NCI-H1694 (cell line): Measurements from ENCODE around the gene UBE2U.
"Not testable (repeated sequence)": the region's sequence is repeated elsewhere in the genome, so short reads cannot be mapped to it uniquely, and the experiment has no call there.

Source experiments
- DNase-seq: peaks from one replicate; lab custom pipeline; 2025; lab: John Stamatoyannopoulos, UW

UBE2U gene

DNA sequence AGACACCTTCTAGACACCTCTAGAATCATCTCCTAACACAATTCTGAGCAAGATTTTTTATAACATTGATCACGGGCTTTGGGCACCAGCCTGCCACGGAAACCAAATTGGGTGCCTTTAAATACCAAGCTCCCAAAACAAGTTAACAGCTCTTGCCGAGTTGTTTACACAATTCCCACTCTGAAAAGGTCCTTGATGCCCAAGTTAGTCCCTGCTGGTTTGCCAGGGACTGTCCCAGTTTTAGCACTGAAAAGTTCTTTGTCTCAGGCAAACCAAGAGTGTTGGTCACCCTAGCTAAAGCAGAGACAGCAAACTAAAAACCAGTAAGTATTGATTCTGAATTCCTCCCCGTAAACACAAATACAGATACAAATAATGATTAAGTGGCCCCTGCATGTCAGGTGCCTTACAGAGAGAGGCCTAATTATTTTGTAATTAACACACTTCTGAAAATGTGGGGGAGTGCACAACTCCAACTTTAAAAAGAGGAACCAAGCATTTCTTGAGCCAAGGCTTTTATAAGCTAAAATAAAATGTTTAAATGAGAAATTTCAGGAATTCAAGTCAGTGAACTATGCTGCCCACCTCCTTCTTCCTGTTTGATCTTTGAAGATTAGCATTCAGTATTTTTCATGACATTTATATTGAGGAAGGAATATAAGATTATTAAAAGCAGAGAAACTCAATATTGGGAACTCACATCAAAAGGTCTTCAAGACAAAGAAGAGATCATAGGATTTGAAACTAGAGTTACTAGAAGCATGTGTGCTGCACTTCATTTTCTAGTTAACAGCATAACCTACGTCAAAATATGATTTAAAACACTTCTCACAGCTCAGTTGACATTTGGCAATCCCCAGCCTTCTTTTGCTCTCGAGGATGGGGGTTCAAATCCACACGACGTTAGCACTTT is 9.0 kb upstream of the UBE2U start:
- no peak for DNase-seq

DNA sequence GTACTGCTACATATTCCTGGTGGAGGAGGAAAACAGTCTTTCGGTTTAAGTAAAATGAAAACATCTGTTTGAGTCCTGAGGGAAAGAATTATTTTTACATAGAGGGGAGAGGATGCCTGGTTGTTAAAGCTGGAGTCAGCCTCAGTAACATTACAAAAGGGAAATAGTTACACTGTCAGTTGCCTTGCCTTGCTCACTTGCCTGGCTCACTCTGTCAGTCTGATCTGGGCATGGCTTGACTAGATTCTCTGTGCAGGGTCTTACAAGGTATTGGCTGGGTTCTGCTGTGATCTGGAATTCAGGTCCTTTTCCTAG is 8.4 kb upstream of the UBE2U start:
- DNase-seq, result no peak

GRCh38 chr1:64196074-64196870 is 7.2 kb upstream of the UBE2U start:
- DNase-seq, result no peak

DNA sequence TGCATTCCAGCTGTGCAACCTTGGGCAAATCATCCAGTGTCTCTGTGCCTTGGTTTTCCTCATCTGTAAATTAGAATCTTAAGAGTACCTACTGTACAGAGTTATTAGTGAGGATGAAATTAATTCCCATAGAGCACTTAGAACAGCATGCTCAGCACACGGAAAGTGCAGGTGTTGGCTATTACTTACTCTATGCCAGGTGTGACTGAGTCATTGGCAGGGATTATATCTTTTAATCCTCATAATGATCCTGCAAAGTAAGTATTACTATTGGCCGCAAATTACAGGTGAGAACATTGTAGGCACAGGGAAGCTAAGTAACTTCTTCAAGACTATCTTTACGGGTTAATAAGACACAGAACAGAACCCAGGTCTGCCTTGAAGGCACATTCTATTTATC is 6.3 kb upstream of the UBE2U start:
- no peak for DNase-seq

GRCh38 chr1:64199154-64199553 is 4.3 kb upstream of the UBE2U start:
- DNase-seq, result no peak

- no peak for DNase-seq
Observed at GRCh38 chr1:64200064-64200463, 3.4 kb upstream of the UBE2U start.

DNA sequence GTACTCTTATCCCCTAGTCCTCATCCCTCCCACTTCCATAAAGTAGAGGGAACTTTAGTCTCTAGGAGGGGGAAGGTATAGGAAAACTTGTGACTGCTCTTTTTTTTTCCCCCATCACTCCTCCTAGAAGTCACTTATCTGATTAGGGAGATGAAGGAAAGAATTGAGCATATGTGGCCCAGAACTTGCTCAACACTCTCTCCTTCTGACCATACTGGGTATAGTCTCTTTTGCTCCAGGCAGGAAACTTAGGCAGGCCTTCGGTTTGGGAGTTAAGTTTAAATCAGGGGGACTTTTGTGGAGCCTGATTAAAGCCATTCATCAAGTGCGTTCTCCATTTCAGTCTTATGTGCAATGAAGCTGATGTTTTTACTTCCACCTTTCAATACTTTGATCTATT is 5.8 kb downstream of the UBE2U start:
- no peak for DNase-seq

DNA sequence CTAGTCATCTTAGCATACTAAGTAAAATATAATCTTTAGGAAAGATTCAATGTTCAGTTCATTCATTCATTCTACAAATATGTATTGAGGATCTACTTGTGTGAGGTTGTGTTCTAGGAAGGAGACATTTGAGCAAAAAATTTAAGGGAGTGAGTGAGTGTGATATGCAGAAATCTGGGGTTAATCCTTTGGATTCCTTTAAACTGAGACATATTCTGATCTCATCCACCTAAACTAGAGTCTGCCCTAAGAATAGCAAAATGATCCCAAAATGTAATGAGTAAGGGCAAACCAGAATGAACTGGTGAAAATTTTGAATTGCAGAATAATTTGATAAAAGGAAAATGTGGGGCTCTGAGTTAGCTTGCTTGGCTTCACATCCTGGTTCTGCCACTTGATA is 8.6 kb downstream of the UBE2U start:
- no peak for DNase-seq

DNA sequence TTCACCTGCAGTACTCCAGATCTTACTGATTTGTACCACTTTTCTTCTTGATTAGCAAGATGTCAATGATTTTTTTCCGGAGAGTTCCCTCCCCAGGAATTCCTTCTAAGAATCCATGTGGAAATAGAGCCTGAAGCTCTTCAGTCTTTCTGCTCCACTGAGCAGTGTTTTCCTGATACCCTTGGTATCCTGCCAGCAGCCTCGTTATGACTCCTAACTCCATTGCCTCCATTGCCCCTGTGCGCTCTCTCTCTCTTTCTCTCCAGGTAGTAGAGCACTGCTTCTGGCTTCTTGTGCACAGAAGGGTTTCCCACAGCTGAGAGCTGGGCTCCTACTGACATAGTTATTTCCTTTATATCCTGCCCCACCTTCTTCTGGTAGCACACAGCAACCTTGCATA is 12.2 kb downstream of the UBE2U start:
- no peak for DNase-seq

DNA sequence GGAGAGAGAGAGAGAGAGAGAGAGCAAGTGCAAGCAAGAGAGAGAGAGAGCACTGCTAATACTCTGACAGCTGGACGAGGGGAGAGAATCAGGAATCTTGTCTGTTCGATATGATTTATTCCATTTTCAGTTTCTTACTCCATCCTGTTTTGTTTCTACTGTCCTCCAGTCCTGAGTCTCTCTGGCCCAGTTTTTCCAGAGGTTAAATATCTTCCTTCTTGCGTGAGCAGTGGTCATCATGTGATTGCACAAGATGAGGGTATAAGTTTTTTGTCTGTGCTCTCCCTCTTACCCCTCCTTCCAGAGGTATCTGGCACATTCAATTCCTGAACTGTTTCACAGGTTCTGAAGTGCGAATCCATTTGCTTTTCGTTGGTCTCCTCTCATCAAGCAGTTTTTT is 16.8 kb downstream of the UBE2U start:
- no peak for DNase-seq

- no peak for DNase-seq
Observed at GRCh38 chr1:64223329-64224151, 20.1 kb downstream of the UBE2U start.

DNA sequence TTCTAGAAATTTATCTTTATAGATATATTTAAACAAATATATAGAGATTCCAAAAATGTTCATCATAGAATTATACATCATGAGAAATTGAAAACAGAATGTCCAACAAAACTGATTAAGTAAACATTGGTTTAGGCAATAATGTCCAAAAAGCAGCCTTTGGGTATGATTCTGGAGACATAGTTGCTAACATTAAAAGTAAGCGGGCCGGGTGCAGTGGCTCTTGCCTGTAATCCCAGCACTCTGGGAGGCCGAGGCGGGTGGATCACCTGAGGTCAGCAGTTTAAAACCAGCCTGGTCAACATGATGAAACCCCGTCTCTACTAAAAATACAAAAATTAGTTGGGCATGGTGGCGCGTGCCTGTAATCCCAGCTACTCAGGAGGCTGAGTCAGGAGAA is 20.8 kb downstream of the UBE2U start:
- not testable (repeated sequence) for DNase-seq

- no peak for DNase-seq
Observed at GRCh38 chr1:64228167-64228957, 24.9 kb downstream of the UBE2U start.

DNA sequence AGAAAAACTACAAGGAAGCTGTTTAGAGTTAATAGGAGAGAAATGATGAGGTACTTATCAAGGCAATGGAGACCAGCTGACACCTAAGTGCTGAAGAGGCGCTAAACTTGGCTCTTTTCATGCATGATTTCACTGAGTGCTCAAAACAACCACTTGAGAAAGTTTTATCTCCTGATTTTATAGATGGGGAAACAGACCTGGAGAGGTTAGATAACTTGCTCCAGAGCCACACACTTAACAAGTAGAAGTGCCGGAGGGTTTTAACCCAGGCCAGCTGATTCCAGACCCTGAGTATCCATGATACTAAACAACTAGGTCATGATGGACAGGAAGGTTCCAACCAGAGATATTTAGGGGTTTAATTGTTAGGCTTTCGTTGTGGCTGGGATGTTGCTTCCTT is 25.9 kb downstream of the UBE2U start:
- DNase-seq, result no peak

- DNase-seq, result no peak
Observed at GRCh38 chr1:64231153-64231552, 27.7 kb downstream of the UBE2U start.

DNA sequence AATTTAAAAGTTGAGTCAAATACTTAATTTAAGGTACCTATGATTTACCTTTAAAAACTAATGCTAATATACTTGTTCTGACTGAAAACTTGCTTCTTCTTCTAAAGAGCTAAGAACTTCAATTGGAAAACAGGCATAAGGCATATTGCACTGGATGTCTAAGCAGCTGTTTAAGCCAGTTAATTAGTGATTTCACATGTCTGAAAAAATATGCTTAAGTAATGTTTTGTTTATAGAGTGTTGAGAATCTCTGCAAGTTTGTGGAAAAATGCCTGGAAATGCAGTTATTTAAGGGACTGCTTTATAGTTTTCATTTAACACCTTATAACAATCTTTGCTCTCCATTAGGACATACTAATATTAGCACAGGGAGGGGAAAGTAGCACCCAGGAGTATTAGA is 28.2 kb downstream of the UBE2U start:
- DNase-seq, result no peak

GRCh38 chr1:64234714-64235113 is 31.3 kb downstream of the UBE2U start:
- no peak for DNase-seq

GRCh38 chr1:64235181-64235580 is 31.8 kb downstream of the UBE2U start:
- DNase-seq, result no peak

DNA sequence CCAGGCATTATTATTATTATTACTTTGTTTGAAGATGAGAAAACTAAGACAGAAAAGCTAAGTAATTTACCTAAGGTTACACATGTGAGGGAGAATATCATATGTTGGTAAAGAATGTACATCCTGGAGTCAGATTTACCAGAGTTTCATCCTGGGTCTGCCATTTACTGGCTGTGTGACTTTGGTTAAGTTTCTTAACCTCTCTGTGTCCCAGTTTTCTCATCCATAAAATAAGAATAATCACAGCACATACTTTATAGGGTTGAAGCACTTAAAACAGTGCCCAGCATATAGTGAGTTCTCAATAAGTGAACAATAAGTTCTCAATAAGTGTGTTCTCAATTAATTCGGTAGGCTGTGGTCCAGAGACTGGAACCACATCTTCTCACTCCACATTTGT is 32.5 kb downstream of the UBE2U start:
- DNase-seq, result no peak

- no peak for DNase-seq
Observed at GRCh38 chr1:64236541-64236954, 33.1 kb downstream of the UBE2U start.

DNA sequence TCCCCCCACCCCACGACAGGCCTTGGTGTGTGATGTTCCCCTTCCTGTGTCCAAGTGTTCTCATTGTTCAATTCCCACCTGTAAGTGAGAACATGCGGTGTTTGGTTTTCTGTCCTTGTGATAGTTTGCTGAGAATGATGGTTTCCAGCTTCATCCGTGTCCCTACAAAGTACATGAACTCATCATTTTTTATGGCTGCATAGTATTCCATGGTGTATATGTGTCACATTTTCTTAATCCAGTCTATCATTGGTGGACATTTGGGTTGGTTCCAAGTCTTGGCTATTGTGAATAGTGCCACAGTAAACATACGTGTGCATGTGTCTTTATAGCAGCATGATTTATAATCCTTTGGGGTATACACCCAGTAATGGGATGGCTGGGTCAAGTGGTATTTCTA is 36.1 kb downstream of the UBE2U start:
- not testable (repeated sequence) for DNase-seq

DNA sequence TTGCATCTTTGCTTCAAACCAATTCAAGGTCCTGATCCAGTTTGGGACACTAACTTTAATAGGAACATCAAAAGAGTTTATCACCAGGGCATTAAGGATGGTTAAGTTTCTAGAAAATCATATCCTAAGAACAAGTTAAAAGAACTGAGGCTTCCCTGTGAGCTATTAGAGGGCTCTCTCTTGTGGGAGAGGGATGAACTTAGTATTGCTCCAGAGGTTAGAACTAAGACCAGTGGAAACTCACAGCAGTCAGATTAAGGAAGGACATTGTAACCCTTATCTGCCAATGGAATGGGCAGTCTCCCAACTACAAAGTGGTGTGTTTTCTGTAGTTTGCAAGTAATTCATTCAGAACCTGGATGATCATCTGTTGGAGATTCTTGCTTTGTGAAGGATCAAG is 36.8 kb downstream of the UBE2U start:
- DNase-seq, result no peak
